Transverse colon (tissue), 3 donors: ENCODE results near the gene TRIP6.

Experiments used
- CTCF ChIP-seq, 5 experiments: fragments of 200-600 bp in 3 of 5; fragments of 450-650 bp in 2 of 5; sonication (generic) in 3 of 5; IDR thresholded peaks; 1 replicate in 2 of 5; 2 replicates in 3 of 5; pipeline ENCODE4 v1.5.1; 2016 to 2017; ENCODE audit warnings: antibody characterized with exemption in 5 of 5, inconsistent platforms in 3 of 5, mild to moderate bottlenecking in 2 of 5, moderate library complexity in 1 of 5
- POLR2A ChIP-seq: fragments of 450-650 bp; IDR thresholded peaks from one replicate; pipeline ENCODE4 v1.6.1; 2016; ENCODE audit warnings: antibody characterized with exemption, mild to moderate bottlenecking, moderate library complexity

GRCh38 chr7:100890653-100891567, 23.7 kb downstream of the TRIP6 start:
- TF ChIP-seq CTCF (IDR thresholded peaks at IDR 0.05) (no peak), POLR2A (no peak)
